ENCODE results near the gene RAD52.

Gene RAD52

DNA sequence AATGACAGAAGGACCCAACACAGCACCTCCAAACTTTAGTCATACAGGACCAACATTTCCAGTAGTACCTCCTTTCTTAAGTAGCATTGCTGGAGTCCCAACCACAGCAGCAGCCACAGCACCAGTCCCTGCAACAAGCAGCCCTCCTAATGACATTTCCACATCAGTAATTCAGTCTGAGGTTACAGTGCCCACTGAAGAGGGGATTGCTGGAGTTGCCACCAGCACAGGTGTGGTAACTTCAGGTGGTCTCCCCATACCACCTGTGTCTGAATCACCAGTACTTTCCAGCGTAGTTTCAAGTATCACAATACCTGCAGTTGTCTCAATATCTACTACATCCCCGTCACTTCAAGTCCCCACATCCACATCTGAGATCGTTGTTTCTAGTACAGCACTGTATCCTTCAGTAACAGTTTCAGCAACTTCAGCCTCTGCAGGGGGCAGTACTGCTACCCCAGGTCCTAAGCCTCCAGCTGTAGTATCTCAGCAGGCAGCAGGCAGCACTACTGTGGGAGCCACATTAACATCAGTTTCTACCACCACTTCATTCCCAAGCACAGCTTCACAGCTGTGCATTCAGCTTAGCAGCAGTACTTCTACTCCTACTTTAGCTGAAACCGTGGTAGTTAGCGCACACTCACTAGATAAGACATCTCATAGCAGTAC lies 64.6 kb downstream of the RAD52 start:
- DNase-seq (ENCODE audit: low read depth): no peak
- TF ChIP-seq CTCF (conservative IDR thresholded peaks at IDR 0.05; ENCODE audit: control insufficient read depth, insufficient read depth, low read depth, low read length): no peak
- H3K4me3 ChIP-seq (ENCODE audit: control insufficient read depth, low read depth, low read length): no peak overlapping the region

- no peak for DNase-seq (ENCODE audit: low read depth)
Measured at GRCh38 chr12:880656-881055, 68.8 kb downstream of the RAD52 start.

DNA sequence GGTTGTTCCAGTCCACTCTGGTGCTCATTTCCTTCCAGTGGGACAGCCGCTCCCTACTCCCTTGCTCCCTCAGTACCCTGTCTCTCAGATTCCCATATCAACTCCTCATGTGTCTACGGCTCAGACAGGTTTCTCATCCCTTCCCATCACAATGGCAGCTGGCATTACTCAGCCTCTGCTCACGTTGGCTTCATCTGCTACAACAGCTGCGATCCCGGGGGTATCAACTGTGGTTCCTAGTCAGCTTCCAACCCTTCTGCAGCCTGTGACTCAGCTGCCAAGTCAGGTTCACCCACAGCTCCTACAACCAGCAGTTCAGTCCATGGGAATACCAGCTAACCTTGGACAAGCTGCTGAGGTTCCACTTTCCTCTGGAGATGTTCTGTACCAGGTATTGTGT lies 69.9 kb downstream of the RAD52 start:
- DNase-seq (ENCODE audit: low read depth): peak; percentile 91
- no peak overlapping the region for H3K4me3 ChIP-seq (ENCODE audit: control insufficient read depth, low read depth, low read length)
- no peak for TF ChIP-seq CTCF (conservative IDR thresholded peaks at IDR 0.05; ENCODE audit: control insufficient read depth, insufficient read depth, low read depth, low read length)

More at GRCh38 chr12:880656-881055, 68.8 kb downstream of the RAD52 start:
- TF ChIP-seq CTCF (conservative IDR thresholded peaks at IDR 0.05; ENCODE audit: control insufficient read depth, insufficient read depth, low read depth, low read length): no peak
- no peak overlapping the region for H3K4me3 ChIP-seq (ENCODE audit: control insufficient read depth, low read depth, low read length)

DNA sequence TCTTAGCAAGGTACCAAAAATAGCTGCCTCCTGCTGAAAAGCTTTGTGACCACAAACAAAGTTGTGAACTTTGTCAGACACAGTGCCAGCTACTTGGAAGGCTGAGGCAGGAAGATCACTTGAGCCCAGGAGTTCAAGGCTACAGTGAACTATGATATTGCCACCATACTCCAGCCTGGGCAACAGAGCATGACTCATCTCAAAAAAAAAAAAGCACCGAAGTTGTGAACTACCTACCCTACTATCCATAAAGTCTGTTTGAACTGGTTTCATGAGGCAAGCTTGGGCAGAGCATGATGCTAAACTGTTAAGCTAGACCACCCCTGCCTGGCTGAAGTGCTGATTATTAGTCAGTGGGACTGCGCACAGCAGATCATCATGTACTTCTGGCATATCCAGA lies 75.5 kb downstream of the RAD52 start:
- peak; percentile 22 for DNase-seq (ENCODE audit: low read depth)
- H3K4me3 ChIP-seq (ENCODE audit: control insufficient read depth, low read depth, low read length): no peak overlapping the region
- TF ChIP-seq CTCF (conservative IDR thresholded peaks at IDR 0.05; ENCODE audit: control insufficient read depth, insufficient read depth, low read depth, low read length): no peak

DNA sequence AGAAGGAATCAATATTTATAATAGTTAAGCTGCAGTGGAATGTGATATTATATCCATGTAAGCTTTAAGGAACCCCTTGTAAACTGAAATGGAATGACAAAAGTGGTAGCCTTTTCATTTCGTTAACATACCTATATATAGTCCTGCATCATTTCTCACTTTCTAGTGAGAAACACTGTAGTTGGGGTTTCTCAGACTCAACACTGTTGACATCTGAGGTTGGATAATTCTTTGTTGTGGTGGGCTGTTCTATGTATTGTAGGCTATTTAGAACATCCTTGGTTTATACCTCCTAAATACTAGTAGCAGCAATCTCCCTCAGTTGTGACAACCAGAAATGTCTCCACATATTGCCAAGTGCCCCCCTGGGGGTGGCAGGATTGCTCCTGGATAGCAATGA lies 79.1 kb downstream of the RAD52 start:
- TF ChIP-seq CTCF (conservative IDR thresholded peaks at IDR 0.05; ENCODE audit: control insufficient read depth, insufficient read depth, low read depth, low read length): no peak
- DNase-seq (ENCODE audit: low read depth): no peak
- H3K4me3 ChIP-seq (ENCODE audit: control insufficient read depth, low read depth, low read length): no peak overlapping the region

GRCh38 chr12:868722-869121 lies 80.8 kb downstream of the RAD52 start:
- H3K4me3 ChIP-seq (ENCODE audit: control insufficient read depth, low read depth, low read length): no peak overlapping the region
- peak; percentile 10 for TF ChIP-seq CTCF (conservative IDR thresholded peaks at IDR 0.05; ENCODE audit: control insufficient read depth, insufficient read depth, low read depth, low read length)
- DNase-seq (ENCODE audit: low read depth): no peak

GRCh38 chr12:867905-868304 lies 81.6 kb downstream of the RAD52 start:
- DNase-seq (ENCODE audit: low read depth): no peak
- TF ChIP-seq CTCF (conservative IDR thresholded peaks at IDR 0.05; ENCODE audit: control insufficient read depth, insufficient read depth, low read depth, low read length): no peak
- no peak overlapping the region for H3K4me3 ChIP-seq (ENCODE audit: control insufficient read depth, low read depth, low read length)

Data from fibroblast of mammary gland (primary cell).